ENCODE results near the gene CFH. TPM values are rescaled to one million over a fixed set of nuclear protein-coding genes. Genes with fewer than 3 reads are reported as not detected.

Gene CFH
- total RNA-seq, 2 donors from 2014 or later = not detected

GRCh38 chr1:196649990-196650389 is 1.9 kb upstream of the CFH start:
- Histone ChIP-seq H3K4me1 (ENCODE audit: control insufficient read depth, insufficient read depth, low read length) (no peaks in the 10 kb centered on the region), H3K9me3 (ENCODE audit: control insufficient read depth, low read length) (no peaks in the 10 kb centered on the region), H3K27ac (ENCODE audit: low read depth, low read length) (no peak overlapping the region), H3K9ac (ENCODE audit: extremely low read depth, low read length, poor library complexity, severe bottlenecking) (no peak overlapping the region), H3K36me3 (ENCODE audit: control insufficient read depth, insufficient read depth, low read length) (no peaks in the 10 kb centered on the region), H3K4me3 (ENCODE audit: low read length) (no peak overlapping the region), H3K27me3 (ENCODE audit: control insufficient read depth, insufficient read depth, low read length, poor library complexity, severe bottlenecking) (no peaks in the 10 kb centered on the region)
- Mint-ChIP-seq H3K27ac (no peak overlapping the region), H3K4me3 (peak overlapping the region; percentile 23), H3K9me3 (no peaks in the 10 kb centered on the region), H3K36me3 (ENCODE audit: low read depth) (no peaks in the 10 kb centered on the region), H3K27me3 (ENCODE audit: insufficient read depth) (no peaks in the 10 kb centered on the region), H3K4me1 (no peaks in the 10 kb centered on the region)
- DNase-seq = peak; percentile 48
- 91% methylated on average over 12 of the region's 12 CpGs; no CpG with 5 or more reads in 1 of the 2 experiments for WGBS, 2 experiments (ENCODE audit: insufficient coverage in 1 of 2, insufficient read length in 1 of 2)
- TF ChIP-seq CTCF (conservative IDR thresholded peaks at IDR 0.05) = no peak

- Mint-ChIP-seq H3K27me3 (ENCODE audit: insufficient read depth) (no peaks in the 10 kb centered on the region), H3K36me3 (ENCODE audit: low read depth) (no peaks in the 10 kb centered on the region), H3K27ac (no peak overlapping the region), H3K4me3 (peak overlapping the region; percentile 23), H3K4me1 (no peaks in the 10 kb centered on the region), H3K9me3 (no peaks in the 10 kb centered on the region)
- H3K9me3 ChIP-seq (ENCODE audit: control insufficient read depth, low read length) = no peaks in the 10 kb centered on the region
- H3K27me3 ChIP-seq (ENCODE audit: control insufficient read depth, insufficient read depth, low read length, poor library complexity, severe bottlenecking) = no peaks in the 10 kb centered on the region
- H3K36me3 ChIP-seq (ENCODE audit: control insufficient read depth, insufficient read depth, low read length) = no peaks in the 10 kb centered on the region
- no peak for TF ChIP-seq CTCF (conservative IDR thresholded peaks at IDR 0.05)
- H3K4me1 ChIP-seq (ENCODE audit: control insufficient read depth, insufficient read depth, low read length) = no peaks in the 10 kb centered on the region
- no peak overlapping the region for H3K9ac ChIP-seq (ENCODE audit: extremely low read depth, low read length, poor library complexity, severe bottlenecking)
- H3K4me3 ChIP-seq (ENCODE audit: low read length) = no peak overlapping the region
- 93% methylated on average over 4 to 12 of the region's 12 CpGs for WGBS, 2 experiments (ENCODE audit: insufficient coverage in 1 of 2, insufficient read length in 1 of 2)
- DNase-seq = peak; percentile 41
- H3K27ac ChIP-seq (ENCODE audit: low read depth, low read length) = no peak overlapping the region
These were observed 1.4 kb upstream of the CFH start for GRCh38 chr1:196650403-196650802.

GRCh38 chr1:196651079-196651478 is 764 bp upstream of the CFH start:
- Histone ChIP-seq H3K36me3 (ENCODE audit: control insufficient read depth, insufficient read depth, low read length) (no peaks in the 10 kb centered on the region), H3K9me3 (ENCODE audit: control insufficient read depth, low read length) (no peaks in the 10 kb centered on the region), H3K4me3 (ENCODE audit: low read length) (no peak overlapping the region), H3K9ac (ENCODE audit: extremely low read depth, low read length, poor library complexity, severe bottlenecking) (no peak overlapping the region), H3K27me3 (ENCODE audit: control insufficient read depth, insufficient read depth, low read length, poor library complexity, severe bottlenecking) (no peaks in the 10 kb centered on the region), H3K4me1 (ENCODE audit: control insufficient read depth, insufficient read depth, low read length) (no peaks in the 10 kb centered on the region), H3K27ac (ENCODE audit: low read depth, low read length) (no peak overlapping the region)
- no peaks in the 10 kb centered on the region for H3K36me3 Mint-ChIP-seq (ENCODE audit: low read depth)
- no peaks in the 10 kb centered on the region for H3K27me3 Mint-ChIP-seq (ENCODE audit: insufficient read depth)
- no peak for DNase-seq
- no peaks in the 10 kb centered on the region for H3K4me1 Mint-ChIP-seq
- no peak for TF ChIP-seq CTCF (conservative IDR thresholded peaks at IDR 0.05)
- 91% methylated on average over 3 of the region's 3 CpGs; no CpG with 5 or more reads in 1 of the 2 experiments for WGBS, 2 experiments (ENCODE audit: insufficient coverage in 1 of 2, insufficient read length in 1 of 2)
- no peak overlapping the region for H3K4me3 Mint-ChIP-seq
- H3K27ac Mint-ChIP-seq = no peak overlapping the region
- no peaks in the 10 kb centered on the region for H3K9me3 Mint-ChIP-seq

All from endodermal cell (in vitro differentiated cells).